ENCODE results near the gene RFC4.

DNA sequence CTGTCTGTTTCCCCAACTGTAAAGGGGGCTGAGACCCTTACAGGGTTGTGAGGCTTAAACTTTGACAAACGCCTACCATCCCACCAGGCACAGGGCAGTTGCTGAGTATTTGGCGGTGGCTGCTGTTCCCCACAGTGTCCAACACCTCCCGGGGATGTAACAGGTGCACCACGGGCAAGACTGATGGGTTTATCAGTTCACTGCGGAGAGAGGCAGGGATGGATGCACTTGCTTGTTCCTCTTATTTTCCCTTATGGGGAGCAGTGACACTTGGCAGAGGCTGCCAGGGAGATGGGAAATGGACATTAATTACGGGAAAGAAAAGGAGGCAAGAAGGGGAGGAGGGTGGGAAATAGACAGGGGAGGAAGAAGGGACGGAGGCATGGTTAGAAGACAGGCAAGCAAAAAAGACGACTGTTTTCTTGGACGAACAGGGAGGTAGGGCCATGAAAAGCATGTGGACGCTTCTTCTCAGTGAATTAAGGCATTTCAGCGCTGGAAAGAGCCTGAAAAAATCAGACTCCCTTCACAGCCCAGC is 19.7 kb upstream of the RFC4 start:
- no peak for TF ChIP-seq SIX5 (IDR thresholded peaks at IDR 0.05; ENCODE audit: low read depth, low read length)
- no peak for TF ChIP-seq GABPA (IDR thresholded peaks at IDR 0.05; ENCODE audit: borderline replicate concordance, insufficient read depth, low read length)
- TF ChIP-seq PHF8 (conservative IDR thresholded peaks at IDR 0.05; ENCODE audit: low read depth, low read length): no peak

All from H1 (cell line).